ENCODE results near the gene GPS2.

DNA sequence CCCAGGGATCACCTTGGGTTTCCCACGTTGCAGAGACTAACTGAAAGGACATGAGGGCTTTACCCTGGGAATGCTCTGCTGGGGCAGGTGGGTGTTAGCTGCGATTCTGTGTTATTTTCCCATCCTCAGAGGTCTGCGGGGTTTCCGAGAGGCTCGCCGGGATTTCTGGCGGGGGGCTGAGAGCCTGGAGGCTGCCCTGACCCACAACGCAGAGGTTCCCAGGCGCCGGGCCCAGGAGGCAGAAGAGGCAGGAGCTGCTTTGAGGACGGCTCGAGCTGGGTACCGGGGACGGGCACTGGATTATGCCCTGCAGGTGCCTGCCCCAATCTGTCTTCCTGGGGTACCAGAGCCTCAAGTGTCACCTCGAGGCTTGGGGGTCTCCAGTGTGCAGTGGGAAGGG lies 28.1 kb upstream of the GPS2 start:
- TF ChIP-seq, protein P1, sequence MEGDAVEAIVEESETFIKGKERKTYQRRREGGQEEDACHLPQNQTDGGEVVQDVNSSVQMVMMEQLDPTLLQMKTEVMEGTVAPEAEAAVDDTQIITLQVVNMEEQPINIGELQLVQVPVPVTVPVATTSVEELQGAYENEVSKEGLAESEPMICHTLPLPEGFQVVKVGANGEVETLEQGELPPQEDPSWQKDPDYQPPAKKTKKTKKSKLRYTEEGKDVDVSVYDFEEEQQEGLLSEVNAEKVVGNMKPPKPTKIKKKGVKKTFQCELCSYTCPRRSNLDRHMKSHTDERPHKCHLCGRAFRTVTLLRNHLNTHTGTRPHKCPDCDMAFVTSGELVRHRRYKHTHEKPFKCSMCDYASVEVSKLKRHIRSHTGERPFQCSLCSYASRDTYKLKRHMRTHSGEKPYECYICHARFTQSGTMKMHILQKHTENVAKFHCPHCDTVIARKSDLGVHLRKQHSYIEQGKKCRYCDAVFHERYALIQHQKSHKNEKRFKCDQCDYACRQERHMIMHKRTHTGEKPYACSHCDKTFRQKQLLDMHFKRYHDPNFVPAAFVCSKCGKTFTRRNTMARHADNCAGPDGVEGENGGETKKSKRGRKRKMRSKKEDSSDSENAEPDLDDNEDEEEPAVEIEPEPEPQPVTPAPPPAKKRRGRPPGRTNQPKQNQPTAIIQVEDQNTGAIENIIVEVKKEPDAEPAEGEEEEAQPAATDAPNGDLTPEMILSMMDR (IDR thresholded peaks at IDR 0.05), result no peak
- TF ChIP-seq POLR2A (IDR thresholded peaks at IDR 0.05), result no peak
